PC-9 (cell line): ENCODE measurements around the gene RPL35.

ENCODE experiments used
- EZH2 ChIP-seq: fragments of 200-600 bp; sonication (generic); IDR thresholded peaks from 2 replicates; pipeline ENCODE4 v1.8.0; 2017; ENCODE audit warnings: antibody characterized with exemption, low read depth
- TF ChIP-seq, protein P1 (sequence below): fragments of 200-600 bp; sonication (generic); conservative IDR thresholded peaks from 2 replicates; pipeline ENCODE4 v1.6.1; 2017; ENCODE audit warnings: mixed run types, antibody characterized with exemption, mild to moderate bottlenecking, moderate library complexity

DNA sequence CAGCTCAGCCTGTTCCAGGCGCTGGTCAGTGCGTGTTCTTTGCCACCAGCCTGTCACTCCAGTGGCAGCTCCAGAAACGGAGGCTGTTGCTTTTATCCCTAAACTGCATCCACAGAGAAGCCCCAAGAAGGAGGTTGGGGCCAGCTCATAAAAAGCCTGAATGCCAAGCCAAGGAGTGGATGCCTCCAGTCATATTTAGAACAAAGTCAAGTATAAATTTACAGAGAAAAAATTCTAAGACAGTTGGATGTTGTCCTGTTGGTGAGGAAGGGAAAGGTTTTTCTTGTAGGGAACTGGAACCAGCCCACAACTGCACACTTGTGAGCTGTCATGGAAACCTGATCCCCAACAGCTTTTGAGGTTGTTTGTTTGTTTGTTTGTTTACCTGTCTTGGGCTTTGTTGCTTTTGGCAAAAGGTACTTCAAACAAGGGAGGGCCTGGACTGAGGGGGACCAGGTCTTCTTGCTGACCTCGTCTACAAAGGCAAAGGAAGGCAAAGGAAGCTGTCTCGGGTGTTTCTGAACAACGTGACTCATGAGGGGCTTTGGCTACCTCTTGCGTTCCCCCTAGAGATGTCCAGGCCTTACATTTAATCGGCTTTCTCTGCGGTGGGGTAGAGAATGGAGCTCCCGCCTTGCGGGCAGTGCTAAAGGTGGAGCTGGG is 48.1 kb downstream of the RPL35 start:
- TF ChIP-seq, protein P1, sequence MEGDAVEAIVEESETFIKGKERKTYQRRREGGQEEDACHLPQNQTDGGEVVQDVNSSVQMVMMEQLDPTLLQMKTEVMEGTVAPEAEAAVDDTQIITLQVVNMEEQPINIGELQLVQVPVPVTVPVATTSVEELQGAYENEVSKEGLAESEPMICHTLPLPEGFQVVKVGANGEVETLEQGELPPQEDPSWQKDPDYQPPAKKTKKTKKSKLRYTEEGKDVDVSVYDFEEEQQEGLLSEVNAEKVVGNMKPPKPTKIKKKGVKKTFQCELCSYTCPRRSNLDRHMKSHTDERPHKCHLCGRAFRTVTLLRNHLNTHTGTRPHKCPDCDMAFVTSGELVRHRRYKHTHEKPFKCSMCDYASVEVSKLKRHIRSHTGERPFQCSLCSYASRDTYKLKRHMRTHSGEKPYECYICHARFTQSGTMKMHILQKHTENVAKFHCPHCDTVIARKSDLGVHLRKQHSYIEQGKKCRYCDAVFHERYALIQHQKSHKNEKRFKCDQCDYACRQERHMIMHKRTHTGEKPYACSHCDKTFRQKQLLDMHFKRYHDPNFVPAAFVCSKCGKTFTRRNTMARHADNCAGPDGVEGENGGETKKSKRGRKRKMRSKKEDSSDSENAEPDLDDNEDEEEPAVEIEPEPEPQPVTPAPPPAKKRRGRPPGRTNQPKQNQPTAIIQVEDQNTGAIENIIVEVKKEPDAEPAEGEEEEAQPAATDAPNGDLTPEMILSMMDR: no peak
- no peak for TF ChIP-seq EZH2
